Mucosa of stomach (tissue), 1 donor: ENCODE data around the gene SF3B2.
"Not testable (repeated sequence)": the region's sequence is repeated elsewhere in the genome, so short reads cannot be mapped to it uniquely, and the experiment has no call there.

Experiments used
- H3K27me3 ChIP-seq: one replicate; pipeline ENCODE4 v1.7.0; 2013; ENCODE audit warnings: mild to moderate bottlenecking, low read length; ENCODE audit not compliant: control insufficient read depth, insufficient read depth
- H3K36me3 ChIP-seq: one replicate; pipeline ENCODE4 v1.7.0; 2013; ENCODE audit warnings: low read length; ENCODE audit not compliant: control insufficient read depth, insufficient read depth
- H3K4me1 ChIP-seq: one replicate; pipeline ENCODE4 v1.7.0; 2013; ENCODE audit warnings: mild to moderate bottlenecking, low read length; ENCODE audit not compliant: control insufficient read depth, insufficient read depth
- H3K4me3 ChIP-seq: one replicate; pipeline ENCODE4 v1.7.0; 2013; ENCODE audit warnings: low read length
- H3K9ac ChIP-seq: one replicate; pipeline ENCODE4 v1.7.0; 2013; ENCODE audit warnings: mild to moderate bottlenecking, low read length, moderate library complexity
- H3K9me3 ChIP-seq: one replicate; pipeline ENCODE4 v1.7.0; 2013; ENCODE audit warnings: mild to moderate bottlenecking, low read length, moderate library complexity; ENCODE audit not compliant: control insufficient read depth
- donor health status: Pancreatic carcinoma.

The SF3B2 gene

GRCh38 chr11:66107600-66108510, 55.7 kb downstream of the SF3B2 start:
- Histone ChIP-seq H3K9me3 (no peaks in the 10 kb centered on the region), H3K4me3 (no peak overlapping the region), H3K36me3 (no peaks in the 10 kb centered on the region), H3K4me1 (peaks cover 16% of the 10 kb centered on the region), H3K27me3 (no peaks in the 10 kb centered on the region), H3K9ac (no peak overlapping the region)

- no peaks in the 10 kb centered on the region for H3K9me3 ChIP-seq
- H3K4me1 ChIP-seq = peaks cover 27% of the 10 kb centered on the region
Observed at GRCh38 chr11:66109294-66109693, 57.1 kb downstream of the SF3B2 start.

GRCh38 chr11:66111158-66111557, 59.0 kb downstream of the SF3B2 start:
- Histone ChIP-seq H3K9ac (no peak overlapping the region), H3K9me3 (no peaks in the 10 kb centered on the region), H3K27me3 (no peaks in the 10 kb centered on the region), H3K4me1 (peaks cover 42% of the 10 kb centered on the region), H3K36me3 (no peaks in the 10 kb centered on the region), H3K4me3 (no peak overlapping the region)

More at GRCh38 chr11:66109294-66109693, 57.1 kb downstream of the SF3B2 start:
- Histone ChIP-seq H3K36me3 (no peaks in the 10 kb centered on the region), H3K4me3 (no peak overlapping the region), H3K27me3 (no peaks in the 10 kb centered on the region), H3K9ac (no peak overlapping the region)

GRCh38 chr11:66112041-66112491, 59.9 kb downstream of the SF3B2 start:
- no peaks in the 10 kb centered on the region for H3K36me3 ChIP-seq
- H3K9ac ChIP-seq = no peak overlapping the region
- no peaks in the 10 kb centered on the region for H3K9me3 ChIP-seq
- peaks cover 47% of the 10 kb centered on the region for H3K4me1 ChIP-seq
- no peak overlapping the region for H3K4me3 ChIP-seq
- H3K27me3 ChIP-seq = no peaks in the 10 kb centered on the region

- no peak overlapping the region for H3K4me3 ChIP-seq
- H3K9me3 ChIP-seq = no peaks in the 10 kb centered on the region
- peaks cover 43% of the 10 kb centered on the region for H3K4me1 ChIP-seq
- no peaks in the 10 kb centered on the region for H3K36me3 ChIP-seq
- no peak overlapping the region for H3K9ac ChIP-seq
- no peaks in the 10 kb centered on the region for H3K27me3 ChIP-seq
Observed at GRCh38 chr11:66112601-66113499, 60.7 kb downstream of the SF3B2 start.

GRCh38 chr11:66114957-66115356, 62.8 kb downstream of the SF3B2 start:
- H3K9me3 ChIP-seq, H3K36me3 ChIP-seq, H3K4me3 ChIP-seq, H3K9ac ChIP-seq, H3K27me3 ChIP-seq: not testable (repeated sequence)
- H3K4me1 ChIP-seq = peaks cover 50% of the 10 kb centered on the region

- no peaks in the 10 kb centered on the region for H3K27me3 ChIP-seq
- no peaks in the 10 kb centered on the region for H3K9me3 ChIP-seq
- no peak overlapping the region for H3K9ac ChIP-seq
- peaks cover 50% of the 10 kb centered on the region for H3K4me1 ChIP-seq
- H3K36me3 ChIP-seq = no peaks in the 10 kb centered on the region
- H3K4me3 ChIP-seq = no peak overlapping the region
Observed at GRCh38 chr11:66115638-66116301, 63.6 kb downstream of the SF3B2 start.

- Histone ChIP-seq H3K27me3 (no peaks in the 10 kb centered on the region), H3K4me3 (no peak overlapping the region), H3K36me3 (no peaks in the 10 kb centered on the region), H3K4me1 (peaks cover 50% of the 10 kb centered on the region), H3K9ac (no peak overlapping the region), H3K9me3 (no peaks in the 10 kb centered on the region)
Observed at GRCh38 chr11:66116576-66117361, 64.6 kb downstream of the SF3B2 start.

GRCh38 chr11:66118847-66119246, 66.7 kb downstream of the SF3B2 start:
- H3K9ac ChIP-seq = no peak overlapping the region
- no peak overlapping the region for H3K4me3 ChIP-seq
- H3K4me1 ChIP-seq = peaks cover 34% of the 10 kb centered on the region

More at GRCh38 chr11:66118847-66119246, 66.7 kb downstream of the SF3B2 start:
- no peaks in the 10 kb centered on the region for H3K36me3 ChIP-seq
- H3K27me3 ChIP-seq = no peaks in the 10 kb centered on the region
- no peaks in the 10 kb centered on the region for H3K9me3 ChIP-seq
